Psoas muscle (tissue), 8 donors: ENCODE data around the gene GSTCD. TPM values are rescaled to one million over a fixed set of nuclear protein-coding genes. Genes with fewer than 3 reads are reported as not detected.
A peak's percentile ranks its signal among the peaks of the same experiment; 100 is the strongest.

Experiments used
- ATAC-seq, 4 donors: fragments of 200-7000 bp; cut with Tn5 transposase; one replicate each; pipeline ENCODE4 v1.9.1; 2020; ENCODE audit warnings: moderate library complexity in 3 of 4, mild to moderate bottlenecking in 2 of 4
- DNase-seq, 2 donors: peaks; one replicate each; pipeline ENCODE4 v3.0.0-alpha.2; 2020
- H3K27ac ChIP-seq: fragments of 200-600 bp; one replicate; pipeline ENCODE4 v1.8.0; 2022
- H3K27me3 ChIP-seq, 3 donors: fragments of 200-600 bp in 1 of 3; one replicate each; pipeline versions ENCODE4 v1.6.1 to v1.8.0; 2013 to 2022; ENCODE audit warnings: low read length in 2 of 3, mild to moderate bottlenecking in 2 of 3, moderate library complexity in 1 of 3; ENCODE audit not compliant: insufficient read depth in 3 of 3
- H3K36me3 ChIP-seq, 2 donors: fragments of 200-600 bp in 1 of 2; one replicate each; pipeline versions ENCODE4 v1.6.1 to v1.8.0; 2013 to 2022; ENCODE audit warnings: low read depth in 1 of 2, mild to moderate bottlenecking in 1 of 2, moderate library complexity in 1 of 2; ENCODE audit not compliant: insufficient read depth in 1 of 2
- H3K4me1 ChIP-seq: fragments of 200-600 bp; one replicate; pipeline ENCODE4 v1.8.0; 2022
- H3K4me3 ChIP-seq: fragments of 200-600 bp; one replicate; pipeline ENCODE4 v1.8.0; 2022; ENCODE audit warnings: mild to moderate bottlenecking
- H3K9me3 ChIP-seq: fragments of 200-600 bp; one replicate; pipeline ENCODE4 v1.8.0; 2022
- WGBS, 3 donors: extraction: QIAGEN DNeasy Blood & Tissue Kit; methylation state at CpG; one replicate each; pipeline versions ENCODE4 v1.1.6 to v1.1.7; 2013; 5-methylcytosine and 5-hydroxymethylcytosine counted together
- intact Hi-C, 2 donors: fragments of 100-400 bp; cut with DNase I; formaldehyde crosslinking; loops; one replicate each; pipeline versions ENCODE4 v1.11.0 to v1.14.2; 2022
- polyA plus RNA-seq, 3 donors: library from polyadenylated mRNA; stranded (reverse); fragments of 200-250 nt; gene quantifications; one replicate each; pipeline ENCODE4 v1.2.3, GENCODE V29; 2013
- total RNA-seq, 4 donors: library from RNA; stranded (reverse); fragmentation: NEBNext Ultra II Directional in 2 of 4; extraction: Animal tissue kit (Norgen Biotek cat#: 25700) in 2 of 4; gene quantifications; one replicate each; pipeline versions ENCODE4 v1.2.1 to v1.2.4, GENCODE V29; 2021 to 2023
- TF ChIP-seq, protein P1 (sequence below): fragments of 200-600 bp; IDR thresholded peaks from one replicate; pipeline ENCODE4 v1.8.0; 2022; ENCODE audit warnings: antibody characterized with exemption
- donor health status: healthy with polysubstance abuse.
- donor health status: DM: no; HTN: no; CAD: no; lungs with moderate emphysema.
- donor health status: Bipolar disorder and iron deficiency.
- donor health status: healthy.
- donor health status: DM: yes; HTN: yes; CAD: no.
- donor health status: DM: no; HTN: no; CAD: no.
- donor health status: DM: no; HTN: no; CAD: no.
- donor health status: DM: yes; HTN: yes; CAD: no.

Gene GSTCD
- total and polyA plus RNA-seq, 7 donors, result 0.82 to 6.6 (median 3.5) TPM

DNA sequence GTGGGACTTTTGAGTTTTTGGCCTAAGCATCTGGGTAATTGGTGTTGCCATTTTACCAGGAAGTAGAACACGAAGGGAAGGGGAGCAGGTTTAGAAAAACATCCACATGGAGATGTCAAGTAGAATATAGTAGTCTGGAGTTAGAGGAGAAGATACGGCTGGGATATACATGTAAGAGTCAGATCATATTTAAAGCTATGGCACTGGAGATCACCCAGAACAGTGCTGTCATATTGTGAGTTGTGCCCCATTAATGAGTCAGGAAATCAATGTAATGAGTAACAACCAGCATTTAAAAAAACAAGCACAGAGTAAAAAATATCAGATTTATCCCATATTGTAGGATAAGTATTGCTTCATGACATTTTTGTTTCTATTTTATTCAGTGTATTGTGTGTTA lies 4.2 kb downstream of the GSTCD start:
- H3K4me3 ChIP-seq, result no peak overlapping the region
- H3K27ac ChIP-seq, result no peak overlapping the region
- H3K36me3 ChIP-seq, result no peaks in the 10 kb centered on the region
- intact Hi-C loops, result no loop called here
- no peaks in the 10 kb centered on the region for H3K27me3 ChIP-seq
- H3K9me3 ChIP-seq, result no peaks in the 10 kb centered on the region
- TF ChIP-seq, protein P1, sequence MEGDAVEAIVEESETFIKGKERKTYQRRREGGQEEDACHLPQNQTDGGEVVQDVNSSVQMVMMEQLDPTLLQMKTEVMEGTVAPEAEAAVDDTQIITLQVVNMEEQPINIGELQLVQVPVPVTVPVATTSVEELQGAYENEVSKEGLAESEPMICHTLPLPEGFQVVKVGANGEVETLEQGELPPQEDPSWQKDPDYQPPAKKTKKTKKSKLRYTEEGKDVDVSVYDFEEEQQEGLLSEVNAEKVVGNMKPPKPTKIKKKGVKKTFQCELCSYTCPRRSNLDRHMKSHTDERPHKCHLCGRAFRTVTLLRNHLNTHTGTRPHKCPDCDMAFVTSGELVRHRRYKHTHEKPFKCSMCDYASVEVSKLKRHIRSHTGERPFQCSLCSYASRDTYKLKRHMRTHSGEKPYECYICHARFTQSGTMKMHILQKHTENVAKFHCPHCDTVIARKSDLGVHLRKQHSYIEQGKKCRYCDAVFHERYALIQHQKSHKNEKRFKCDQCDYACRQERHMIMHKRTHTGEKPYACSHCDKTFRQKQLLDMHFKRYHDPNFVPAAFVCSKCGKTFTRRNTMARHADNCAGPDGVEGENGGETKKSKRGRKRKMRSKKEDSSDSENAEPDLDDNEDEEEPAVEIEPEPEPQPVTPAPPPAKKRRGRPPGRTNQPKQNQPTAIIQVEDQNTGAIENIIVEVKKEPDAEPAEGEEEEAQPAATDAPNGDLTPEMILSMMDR, result no peak
- 73 to 86% (median 84%) methylated on average over 2 of the region's 2 CpGs for WGBS, 3 donors
- peaks cover 22% of the 10 kb centered on the region for H3K4me1 ChIP-seq
- DNase-seq (no peak), ATAC-seq (no peak)

DNA sequence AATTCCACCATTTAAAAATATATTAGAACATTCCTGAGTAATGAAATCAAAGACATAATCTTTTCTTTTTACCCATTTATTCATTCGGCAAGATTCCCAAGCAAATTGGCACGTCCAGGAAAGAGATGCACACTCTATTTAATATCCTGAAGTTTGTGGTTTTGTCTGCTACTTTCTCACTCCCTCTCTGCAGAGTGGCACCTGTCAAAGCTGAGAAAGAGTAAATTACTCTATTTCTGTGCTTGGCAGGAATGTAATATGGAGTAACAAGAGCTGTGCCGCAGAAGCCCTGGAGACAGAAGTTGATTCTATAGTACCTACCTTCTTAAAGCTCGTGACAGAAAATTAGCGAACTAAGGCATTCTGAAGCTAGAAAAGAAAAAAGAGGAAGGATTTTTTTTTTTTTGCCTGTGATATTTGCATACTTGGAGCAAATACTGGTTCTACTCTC lies 5.5 kb downstream of the GSTCD start:
- Histone ChIP-seq H3K27me3 (no peaks in the 10 kb centered on the region), H3K4me1 (peaks cover 22% of the 10 kb centered on the region), H3K9me3 (no peaks in the 10 kb centered on the region), H3K36me3 (peaks cover 0 to under 1% of the 10 kb centered on the region in 2 donors), H3K27ac (no peak overlapping the region), H3K4me3 (peak overlapping the region; percentile 27)
- DNase-seq, result no peak
- 35 to 66% (median 39%) methylated on average over 5 of the region's 5 CpGs for WGBS, 3 donors
- ATAC-seq, result peak in 3 of 4 donors; percentile 63 to 79 (median 69)
- TF ChIP-seq, protein P1, result no peak
- intact Hi-C loops, result no loop called here

DNA sequence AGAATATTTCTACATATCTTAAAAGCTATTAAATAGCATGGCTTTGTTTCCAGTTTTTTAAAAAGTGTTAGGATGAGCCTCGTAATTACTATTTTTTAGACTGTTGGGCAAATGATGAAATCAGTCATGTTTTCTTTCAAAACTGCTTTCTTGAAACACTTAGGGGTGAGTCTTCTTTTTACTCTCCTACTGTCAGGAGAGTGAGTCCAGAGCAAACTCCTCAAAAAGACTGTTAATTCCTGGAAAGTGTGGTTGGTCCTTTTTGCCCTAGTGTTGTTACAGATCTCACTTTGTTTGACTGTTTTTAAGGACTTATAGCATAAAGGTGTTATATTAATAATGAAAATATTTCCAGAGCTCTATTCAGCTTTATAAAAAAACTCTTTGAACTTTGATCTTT lies 6.3 kb downstream of the GSTCD start:
- WGBS, 3 donors, result 76 to 93% (median 77%) methylated on average over 1 of the region's 1 CpG
- no peak for ATAC-seq

DNA sequence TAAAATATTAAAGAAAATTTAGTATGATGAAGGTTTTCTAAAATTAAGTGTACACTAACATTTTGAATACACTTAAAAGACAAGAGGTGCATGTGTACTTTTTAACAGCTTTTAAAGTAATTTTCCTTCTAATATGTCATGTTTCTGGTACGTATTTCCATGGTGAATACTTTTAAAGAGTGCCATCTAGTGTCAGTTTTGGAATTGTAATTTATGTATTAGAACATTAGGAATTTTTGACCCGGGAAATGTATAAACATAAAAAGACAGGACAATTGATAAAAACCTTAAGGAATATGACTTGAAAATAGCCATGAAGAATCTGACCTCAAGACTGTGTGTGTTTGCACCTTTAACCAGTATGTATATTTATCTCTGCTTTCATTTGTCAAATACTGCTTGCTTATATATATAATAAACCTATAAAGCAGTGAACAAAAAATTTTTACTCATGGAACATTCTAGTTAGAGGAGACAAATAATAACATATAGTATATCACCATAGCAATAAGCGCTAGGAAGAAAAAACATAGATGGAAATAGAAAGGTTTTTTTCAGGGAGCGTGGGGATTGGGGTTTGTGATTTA lies 7.2 kb downstream of the GSTCD start:
- WGBS, 3 donors, result 47 to 49% (median 48%) methylated on average over 4 of the region's 4 CpGs
- Histone ChIP-seq H3K4me1 (peaks cover 13% of the 10 kb centered on the region), H3K27me3 (no peaks in the 10 kb centered on the region), H3K9me3 (no peaks in the 10 kb centered on the region), H3K36me3 (peaks cover 0 to 4% of the 10 kb centered on the region in 2 donors), H3K27ac (no peak overlapping the region), H3K4me3 (peak overlapping the region; percentile 6)
- DNase-seq, result no peak
- intact Hi-C loops, result no loop called here
- peak in 1 of 4 donors; percentile 72 for ATAC-seq
- TF ChIP-seq, protein P1, result peak; percentile 63

More for the DNA sequence above, 6.3 kb downstream of the GSTCD start:
- Histone ChIP-seq H3K27me3 (no peaks in the 10 kb centered on the region), H3K4me1 (peaks cover 14% of the 10 kb centered on the region), H3K9me3 (no peaks in the 10 kb centered on the region), H3K4me3 (no peak overlapping the region), H3K36me3 (peaks cover 0 to 4% of the 10 kb centered on the region in 2 donors), H3K27ac (no peak overlapping the region)
- intact Hi-C loops, result no loop called here
- TF ChIP-seq, protein P1, result no peak
- DNase-seq, result no peak

DNA sequence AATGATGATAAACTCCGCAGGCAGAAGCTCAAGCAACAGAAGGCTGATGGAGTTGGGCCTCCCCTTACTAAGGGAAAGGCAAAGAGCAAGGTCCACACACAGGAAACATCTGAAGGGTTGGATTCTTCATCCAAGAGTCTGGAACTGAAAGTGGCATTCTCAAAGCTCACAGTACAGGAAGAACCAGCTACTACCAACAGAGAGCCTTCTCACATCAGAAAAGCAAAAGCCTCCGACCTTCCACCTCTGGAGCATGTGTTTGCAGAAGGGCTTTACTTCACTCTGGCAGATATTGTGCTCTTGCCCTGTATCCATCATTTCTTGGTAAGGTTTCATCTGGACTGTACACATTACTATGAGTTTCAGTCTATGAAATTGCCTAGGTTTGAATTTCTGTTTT lies 10.6 kb downstream of the GSTCD start:
- 86 to 90% (median 89%) methylated on average over 2 of the region's 2 CpGs for WGBS, 3 donors
- DNase-seq (no peak), ATAC-seq (no peak)
- Histone ChIP-seq H3K4me1 (peaks cover 6% of the 10 kb centered on the region), H3K9me3 (no peaks in the 10 kb centered on the region), H3K4me3 (no peak overlapping the region), H3K36me3 (peaks cover 0 to 4% of the 10 kb centered on the region in 2 donors), H3K27ac (no peak overlapping the region), H3K27me3 (no peaks in the 10 kb centered on the region)
- intact Hi-C loops, result no loop called here
- TF ChIP-seq, protein P1, result no peak
